OCI-LY3 (cell line): Measurements from ENCODE around the gene SFXN3.

ENCODE experiments used
- EZH2phosphoT487 ChIP-seq: fragments of 200-600 bp; shearing (Covaris generic); IDR thresholded peaks from 2 replicates; pipeline ENCODE4 v1.6.1; 2018; ENCODE audit warnings: antibody characterized with exemption, mixed run types, low read depth
- TF ChIP-seq, protein P1 (sequence below): fragments of 200-600, 300-600 bp; sonication (generic); IDR thresholded peaks from 2 replicates; pipeline ENCODE4 v1.5.1; 2014; ENCODE audit warnings: antibody characterized with exemption, low read length, low read depth

DNA sequence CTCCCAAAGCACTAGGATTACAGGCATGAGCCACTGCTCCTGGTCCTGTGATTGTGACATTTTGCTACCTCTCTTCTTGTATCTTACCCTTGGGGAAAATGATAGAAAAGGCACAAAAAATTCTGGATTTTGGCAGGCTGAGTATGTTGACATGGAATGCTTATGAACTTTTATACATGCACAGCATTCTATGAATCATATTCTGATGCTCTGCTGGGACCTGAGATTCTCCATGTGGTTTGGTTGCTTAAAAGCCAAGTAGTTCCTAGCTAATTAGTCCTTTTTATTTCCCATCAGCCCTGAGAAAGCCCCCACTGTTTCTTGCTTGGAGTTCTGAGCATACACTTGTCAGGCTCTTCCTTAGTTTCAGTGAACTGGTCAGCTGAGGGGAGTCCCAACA is 22.5 kb downstream of the SFXN3 start:
- TF ChIP-seq, protein P1, sequence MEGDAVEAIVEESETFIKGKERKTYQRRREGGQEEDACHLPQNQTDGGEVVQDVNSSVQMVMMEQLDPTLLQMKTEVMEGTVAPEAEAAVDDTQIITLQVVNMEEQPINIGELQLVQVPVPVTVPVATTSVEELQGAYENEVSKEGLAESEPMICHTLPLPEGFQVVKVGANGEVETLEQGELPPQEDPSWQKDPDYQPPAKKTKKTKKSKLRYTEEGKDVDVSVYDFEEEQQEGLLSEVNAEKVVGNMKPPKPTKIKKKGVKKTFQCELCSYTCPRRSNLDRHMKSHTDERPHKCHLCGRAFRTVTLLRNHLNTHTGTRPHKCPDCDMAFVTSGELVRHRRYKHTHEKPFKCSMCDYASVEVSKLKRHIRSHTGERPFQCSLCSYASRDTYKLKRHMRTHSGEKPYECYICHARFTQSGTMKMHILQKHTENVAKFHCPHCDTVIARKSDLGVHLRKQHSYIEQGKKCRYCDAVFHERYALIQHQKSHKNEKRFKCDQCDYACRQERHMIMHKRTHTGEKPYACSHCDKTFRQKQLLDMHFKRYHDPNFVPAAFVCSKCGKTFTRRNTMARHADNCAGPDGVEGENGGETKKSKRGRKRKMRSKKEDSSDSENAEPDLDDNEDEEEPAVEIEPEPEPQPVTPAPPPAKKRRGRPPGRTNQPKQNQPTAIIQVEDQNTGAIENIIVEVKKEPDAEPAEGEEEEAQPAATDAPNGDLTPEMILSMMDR: no peak
- TF ChIP-seq EZH2phosphoT487: no peak
